GM19468 (cell line): ENCODE data around the gene NBAS.
"Not testable (repeated sequence)": the region's sequence is repeated elsewhere in the genome, so short reads cannot be mapped to it uniquely, and the experiment has no call there.

ENCODE experiments used
- ATAC-seq: cut with Tn5 transposase; IDR thresholded peaks from one replicate; pipeline ENCODE4 v1.9.1; 2021; ENCODE audit warnings: mild to moderate bottlenecking, moderate library complexity, moderate number of reproducible peaks; ENCODE audit not compliant: unreplicated experiment; ENCODE audit errors: extremely low read depth

NBAS gene

GRCh38 chr2:15486770-15487169 is 74.4 kb downstream of the NBAS start:
- ATAC-seq, result no peak

GRCh38 chr2:15485949-15486348 is 75.2 kb downstream of the NBAS start:
- no peak for ATAC-seq

DNA sequence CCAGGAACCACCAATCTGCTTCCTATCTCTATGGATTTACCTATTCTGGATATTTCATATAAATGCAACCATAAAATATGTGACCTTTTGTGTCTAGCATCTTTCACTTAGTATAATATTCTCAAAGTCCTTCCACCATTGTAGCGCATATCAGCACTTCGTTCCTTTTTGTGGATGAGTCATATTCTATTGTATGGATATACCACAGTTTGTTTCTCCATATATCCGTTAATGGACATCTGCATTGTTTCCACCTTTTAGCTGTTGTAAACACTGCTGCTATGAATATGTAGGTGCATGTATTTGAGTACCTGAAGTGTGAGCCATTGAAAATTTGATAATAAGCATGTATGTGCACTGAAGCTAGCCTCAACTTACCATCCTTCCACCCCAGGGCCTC is 80.1 kb downstream of the NBAS start:
- no peak for ATAC-seq

GRCh38 chr2:15480552-15480951 is 80.6 kb downstream of the NBAS start:
- ATAC-seq, result no peak

- no peak for ATAC-seq
Observed at GRCh38 chr2:15472876-15473275, 88.3 kb downstream of the NBAS start.

GRCh38 chr2:15472133-15472532 is 89.0 kb downstream of the NBAS start:
- no peak for ATAC-seq

- ATAC-seq, result no peak
Observed at GRCh38 chr2:15471606-15472005, 89.5 kb downstream of the NBAS start.

- peak; percentile 45 for ATAC-seq
Observed at GRCh38 chr2:15460112-15460620, 101.0 kb downstream of the NBAS start.

DNA sequence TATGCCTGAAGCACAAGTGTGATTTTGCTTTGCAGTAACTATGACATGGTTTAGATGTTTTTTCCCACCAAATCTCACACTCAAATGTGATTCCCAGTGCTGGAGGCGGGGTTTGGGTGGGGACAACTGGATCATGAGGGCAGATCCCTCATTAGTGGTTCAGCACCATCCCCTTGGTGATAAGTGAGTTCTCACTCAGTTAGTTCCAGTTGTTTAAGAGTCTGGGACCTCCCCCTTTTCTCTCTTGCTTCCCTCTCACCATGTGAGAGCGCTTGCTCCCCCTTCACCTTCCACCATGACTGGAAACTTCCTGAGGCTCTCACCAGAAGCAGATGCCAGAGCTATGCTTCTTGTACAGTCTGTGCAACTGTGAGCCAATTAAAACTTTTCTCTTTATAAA is 102.9 kb downstream of the NBAS start:
- ATAC-seq, result no peak

- ATAC-seq, result no peak
Observed at GRCh38 chr2:15457868-15458267, 103.3 kb downstream of the NBAS start.

DNA sequence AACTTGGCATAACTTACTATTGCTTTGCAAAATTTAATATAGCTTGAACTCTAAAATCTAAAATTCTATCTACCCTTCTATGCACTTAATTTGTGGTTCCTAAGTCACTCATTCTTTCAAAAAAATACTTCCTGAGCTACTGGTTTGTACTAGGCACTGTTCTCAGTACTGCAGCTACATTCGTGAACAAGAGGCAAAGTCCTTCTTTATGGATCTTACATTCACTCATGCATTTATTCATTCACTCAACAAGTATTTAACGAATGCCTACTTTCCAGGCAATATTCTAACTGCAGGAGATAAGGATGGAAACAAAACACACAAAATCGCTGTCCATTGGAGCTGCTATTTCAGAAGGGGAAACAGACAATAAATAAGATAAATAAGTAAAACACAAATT is 104.8 kb downstream of the NBAS start:
- ATAC-seq, result no peak

- no peak for ATAC-seq
Observed at GRCh38 chr2:15450808-15451207, 110.3 kb downstream of the NBAS start.

- no peak for ATAC-seq
Observed at GRCh38 chr2:15449556-15450236, 111.4 kb downstream of the NBAS start.

GRCh38 chr2:15448250-15448839 is 112.8 kb downstream of the NBAS start:
- no peak for ATAC-seq

DNA sequence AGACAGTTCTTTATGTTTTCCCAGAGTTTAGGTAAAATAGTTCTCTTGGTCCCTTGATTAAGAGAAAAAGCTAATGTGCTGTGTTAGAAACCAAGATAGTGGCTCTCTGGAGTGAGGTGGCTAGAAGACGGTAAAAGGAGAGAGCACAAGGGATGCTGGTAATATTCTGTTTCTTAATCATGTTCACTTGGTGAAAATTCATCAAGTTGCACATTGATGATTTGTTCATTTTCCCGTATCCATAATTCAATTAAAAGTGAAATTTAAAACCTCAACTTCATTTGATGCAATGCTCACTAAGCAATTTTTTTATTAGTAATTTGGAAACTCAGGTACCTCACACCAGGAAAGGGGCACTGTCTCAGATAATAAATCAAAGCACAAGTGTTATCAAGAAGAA is 113.8 kb downstream of the NBAS start:
- ATAC-seq, result no peak

DNA sequence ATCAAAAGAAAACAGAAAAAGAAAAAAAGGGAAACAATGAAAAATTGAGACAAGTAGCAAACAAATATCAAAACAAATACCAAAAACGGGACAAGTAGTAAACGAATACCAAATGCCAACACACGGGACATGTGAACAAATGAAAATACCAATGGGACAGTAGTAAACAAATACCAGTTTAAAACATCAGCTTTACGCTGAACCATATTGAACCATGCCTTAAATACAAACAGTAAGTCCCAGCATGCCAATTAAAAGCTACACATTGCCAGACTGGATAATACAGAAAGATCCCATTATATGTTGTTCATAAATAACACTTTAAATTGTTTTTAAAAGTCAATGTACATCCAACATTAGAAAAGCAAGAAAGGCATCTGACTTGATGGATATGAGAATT is 114.2 kb downstream of the NBAS start:
- ATAC-seq, result no peak

DNA sequence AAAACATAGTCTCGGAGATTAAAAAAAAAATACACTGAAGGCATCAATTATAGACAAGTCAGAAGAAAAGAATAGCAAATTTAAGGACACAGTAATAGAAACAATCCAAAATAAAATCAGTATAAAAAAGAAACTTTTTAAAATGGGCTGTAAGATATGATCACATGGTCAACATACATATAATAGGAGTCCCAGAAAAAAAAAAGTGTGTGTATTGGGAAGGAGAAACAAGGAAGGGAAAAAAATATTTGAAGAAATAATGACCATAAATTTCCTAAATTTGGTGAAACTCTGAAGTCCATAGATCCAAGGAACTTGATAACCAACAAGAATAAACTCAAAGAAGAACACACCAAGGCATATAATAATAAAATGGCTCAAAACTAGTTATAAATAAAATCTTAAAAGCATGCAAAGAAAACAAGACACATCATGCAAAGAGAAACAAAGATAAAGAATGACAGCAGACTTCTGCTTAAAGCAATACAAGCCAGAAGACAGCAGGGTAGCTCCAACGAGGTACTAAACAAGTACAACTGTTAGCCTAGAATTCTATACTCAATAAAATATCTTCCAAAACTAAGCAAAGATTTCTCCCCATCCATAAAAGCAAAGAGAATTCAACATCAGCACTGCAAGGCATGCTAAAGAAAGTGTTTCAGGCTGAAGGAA is 115.1 kb downstream of the NBAS start:
- ATAC-seq, result no peak

- ATAC-seq, result not testable (repeated sequence)
Observed at GRCh38 chr2:15439768-15440524, 121.2 kb downstream of the NBAS start.

- ATAC-seq, result not testable (repeated sequence)
Observed at GRCh38 chr2:15439366-15439765, 121.8 kb downstream of the NBAS start.

GRCh38 chr2:15436195-15436594 is 124.9 kb downstream of the NBAS start:
- ATAC-seq, result no peak

GRCh38 chr2:15435474-15435873 is 125.7 kb downstream of the NBAS start:
- ATAC-seq, result no peak
